Panc1 (cell line): Measurements from ENCODE around the gene RENBP. TPM values are rescaled to one million over a fixed set of nuclear protein-coding genes. Genes with fewer than 3 reads are reported as not detected.

Source experiments
- ATAC-seq: fragments of 200-7000 bp; cut with Tn5 transposase; 2 replicates; pipeline ENCODE4 v1.9.1; 2020; ENCODE audit warnings: mild to moderate bottlenecking, moderate library complexity
- Bru-seq: library from RNA; stranded (reverse); fragments of 400-500 nt; gene quantifications from one replicate; lab custom pipeline; 2021; lab: Mats Ljungman, UMichigan
- BruChase-seq, 2 experiments: library from RNA; stranded (reverse); fragments of 400-500 nt; gene quantifications; one replicate each; lab custom pipeline; 2021; lab: Mats Ljungman, UMichigan
- BruUV-seq: library from RNA; stranded (reverse); fragments of 400-500 nt; replicated peaks from 2 replicates; lab custom pipeline; 2021; lab: Mats Ljungman, UMichigan
- CTCF ChIA-PET: fragments of 300-600 bp; sonication (Branson Sonifier 250); formaldehyde crosslinking; loops from one replicate; lab custom pipeline; 2022; ENCODE audit warnings: antibody characterized with exemption; lab: Charles Lee
- POLR2A ChIA-PET: fragments of 300-600 bp; sonication (Branson Sonifier 250); formaldehyde crosslinking; loops from one replicate; lab custom pipeline; 2022; ENCODE audit warnings: antibody characterized with exemption; lab: Charles Lee
- DNase-seq: peaks from one replicate; pipeline ENCODE4 v3.0.0-alpha.2; 2010; ENCODE audit warnings: low read depth, low spot score
- H3K27ac ChIP-seq: 2 replicates; pipeline ENCODE4 v1.5.1; 2011; ENCODE audit warnings: mild to moderate bottlenecking, low read length, inconsistent platforms
- H3K27me3 ChIP-seq: fragments of 200-500 bp; sonication (Bioruptor generic); 2 replicates; pipeline ENCODE4 v1.6.0; 2014; ENCODE audit warnings: low read length, inconsistent platforms; ENCODE audit not compliant: control insufficient read depth, insufficient read depth
- H3K36me3 ChIP-seq: fragments of 200-500 bp; sonication (Bioruptor generic); 2 replicates; pipeline ENCODE4 v1.5.1; 2014; ENCODE audit warnings: inconsistent platforms, mild to moderate bottlenecking, low read length, moderate library complexity; ENCODE audit not compliant: control insufficient read depth, insufficient read depth
- H3K4me1 ChIP-seq: 2 replicates; pipeline ENCODE4 v1.5.1; 2011; ENCODE audit warnings: inconsistent platforms, mild to moderate bottlenecking, low read length, moderate library complexity; ENCODE audit not compliant: control insufficient read depth, insufficient read depth
- H3K4me3 ChIP-seq, 2 experiments: 2 replicates each; pipeline ENCODE4 v1.5.1; 2011 to 2012; ENCODE audit warnings: low read depth in 2 of 2, low read length in 2 of 2, mild to moderate bottlenecking in 2 of 2, inconsistent platforms in 1 of 2, moderate library complexity in 1 of 2
- H3K9me3 ChIP-seq: fragments of 200-500 bp; sonication (Bioruptor generic); 2 replicates; pipeline ENCODE4 v1.5.1; 2014; ENCODE audit warnings: low read depth, mild to moderate bottlenecking, inconsistent platforms, low read length, moderate library complexity; ENCODE audit not compliant: control insufficient read depth, insufficient read depth
- POLR2AphosphoS5 ChIP-seq: IDR thresholded peaks from 2 replicates; pipeline ENCODE4 v1.6.1; 2012; ENCODE audit warnings: mild to moderate bottlenecking, low read depth, low read length, moderate library complexity
- SIN3A ChIP-seq: IDR thresholded peaks from 2 replicates; pipeline ENCODE4 v1.6.1; 2012; ENCODE audit warnings: low read depth, mild to moderate bottlenecking, low read length, moderate library complexity, borderline replicate concordance; ENCODE audit not compliant: insufficient read depth
- TCF7L2 ChIP-seq: IDR thresholded peaks from 2 replicates; pipeline ENCODE4 v1.6.1; 2011; ENCODE audit warnings: mild to moderate bottlenecking, low read depth, low read length, inconsistent platforms
- in situ Hi-C: cut with HindIII; loops from 2 replicates; pipeline ENCODE4 v1.10.0; 2016; ENCODE audit warnings: low sequenced_read_pairs, low pct_unique_long_range_greater_than_20kb
- intact Hi-C: fragments of 100-400 bp; cut with micrococcal nuclease; formaldehyde crosslinking; loops from one replicate; pipeline ENCODE4 v1.10.0; 2022; ENCODE audit not compliant: unreplicated experiment
- long read RNA-seq: library from polyadenylated mRNA; unstranded; transcript quantifications from one replicate; pipeline ENCODE4 v2.0.0, GENCODE V29; 2021; ENCODE audit not compliant: unreplicated experiment
- polyA plus RNA-seq: library from polyadenylated mRNA; unstranded; fragments of >200 nt; gene quantifications from one replicate; pipeline ENCODE4 v1.2.1, GENCODE V29; 2012; ENCODE audit warnings: missing spikeins; ENCODE audit not compliant: insufficient read length
- total RNA-seq: library from RNA; stranded (reverse); gene quantifications from one replicate; pipeline ENCODE4 v1.2.1, GENCODE V29; 2021; ENCODE audit not compliant: unreplicated experiment
- TF ChIP-seq, protein P1 (sequence below): fragments of 450-650 bp; IDR thresholded peaks from 2 replicates; pipeline ENCODE4 v1.5.1; 2017; ENCODE audit warnings: mild to moderate bottlenecking
- TF ChIP-seq, protein P2 (sequence below), 2 experiments: IDR thresholded peaks; 2 replicates each; pipeline ENCODE4 v1.6.1; 2011 to 2012; ENCODE audit warnings: low read depth in 2 of 2, control low read depth in 1 of 2, low read length in 1 of 2, mild to moderate bottlenecking in 1 of 2, moderate library complexity in 1 of 2; ENCODE audit not compliant: insufficient read depth in 1 of 2

The RENBP gene
- total RNA-seq (0.62 TPM), Bru-seq, nascent RNA (percentile 26 among the genes with signal in this experiment), BruChase-seq, experiment 1, labeled RNA remaining after a 2-hour chase (percentile 25 among the genes with signal in this experiment), BruChase-seq, experiment 2, labeled RNA remaining after a 6-hour chase (percentile 29 among the genes with signal in this experiment)
- 0.62 TPM for polyA plus RNA-seq
- long read RNA-seq: 0 reads

DNA sequence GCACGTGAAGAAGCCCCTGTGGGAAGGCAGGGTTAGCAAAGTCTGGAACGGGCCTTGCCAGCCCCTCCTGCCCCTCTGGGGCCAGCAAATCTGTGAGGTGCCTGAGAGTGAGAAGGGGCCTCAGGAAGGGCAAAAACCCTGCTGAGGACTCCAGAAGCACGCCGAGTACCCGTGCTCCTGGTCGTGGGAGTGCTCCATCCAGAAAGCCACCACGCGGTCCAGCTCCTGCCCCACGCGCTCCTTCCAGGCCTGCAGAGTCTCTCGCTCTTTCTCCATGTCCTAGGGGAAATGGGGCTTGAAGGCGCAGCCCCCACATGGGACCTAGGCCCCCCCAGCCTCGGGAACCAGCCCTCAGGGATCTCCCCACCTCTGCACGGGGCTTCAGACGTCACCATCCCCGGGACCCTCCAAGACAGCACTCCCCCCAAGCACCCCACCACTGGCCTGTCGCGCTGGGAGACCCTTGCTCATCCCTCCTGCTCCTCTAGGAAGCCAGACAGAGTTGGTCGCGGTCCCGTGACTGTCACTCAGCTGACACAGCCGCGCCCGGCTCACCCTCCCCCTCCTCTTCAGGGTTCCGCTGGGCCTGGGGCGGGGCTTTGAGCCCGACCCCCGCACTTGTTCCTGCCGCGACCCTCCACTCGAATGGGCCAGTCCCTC is at the start of gene RENBP:
RENBP (minus strand) TSS at position 504 of the 660 bp plus-strand sequence; CDS start at position 471, 33 bp downstream.
- intact Hi-C loops: no loop called here
- Histone ChIP-seq H3K4me1 (peaks cover 24% of the 10 kb centered on the region), H3K27me3 (no peaks in the 10 kb centered on the region), H3K36me3 (no peaks in the 10 kb centered on the region), H3K27ac (no peak within 1 kb of the TSS), H3K4me3 (no peak within 1 kb of the TSS), H3K9me3 (no peaks in the 10 kb centered on the region)
- ATAC-seq: no peak
- TF ChIP-seq POLR2AphosphoS5: no peak
- TF ChIP-seq, protein P1, sequence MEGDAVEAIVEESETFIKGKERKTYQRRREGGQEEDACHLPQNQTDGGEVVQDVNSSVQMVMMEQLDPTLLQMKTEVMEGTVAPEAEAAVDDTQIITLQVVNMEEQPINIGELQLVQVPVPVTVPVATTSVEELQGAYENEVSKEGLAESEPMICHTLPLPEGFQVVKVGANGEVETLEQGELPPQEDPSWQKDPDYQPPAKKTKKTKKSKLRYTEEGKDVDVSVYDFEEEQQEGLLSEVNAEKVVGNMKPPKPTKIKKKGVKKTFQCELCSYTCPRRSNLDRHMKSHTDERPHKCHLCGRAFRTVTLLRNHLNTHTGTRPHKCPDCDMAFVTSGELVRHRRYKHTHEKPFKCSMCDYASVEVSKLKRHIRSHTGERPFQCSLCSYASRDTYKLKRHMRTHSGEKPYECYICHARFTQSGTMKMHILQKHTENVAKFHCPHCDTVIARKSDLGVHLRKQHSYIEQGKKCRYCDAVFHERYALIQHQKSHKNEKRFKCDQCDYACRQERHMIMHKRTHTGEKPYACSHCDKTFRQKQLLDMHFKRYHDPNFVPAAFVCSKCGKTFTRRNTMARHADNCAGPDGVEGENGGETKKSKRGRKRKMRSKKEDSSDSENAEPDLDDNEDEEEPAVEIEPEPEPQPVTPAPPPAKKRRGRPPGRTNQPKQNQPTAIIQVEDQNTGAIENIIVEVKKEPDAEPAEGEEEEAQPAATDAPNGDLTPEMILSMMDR: no peak
- no peak for TF ChIP-seq SIN3A
- TF ChIP-seq, protein P2, sequence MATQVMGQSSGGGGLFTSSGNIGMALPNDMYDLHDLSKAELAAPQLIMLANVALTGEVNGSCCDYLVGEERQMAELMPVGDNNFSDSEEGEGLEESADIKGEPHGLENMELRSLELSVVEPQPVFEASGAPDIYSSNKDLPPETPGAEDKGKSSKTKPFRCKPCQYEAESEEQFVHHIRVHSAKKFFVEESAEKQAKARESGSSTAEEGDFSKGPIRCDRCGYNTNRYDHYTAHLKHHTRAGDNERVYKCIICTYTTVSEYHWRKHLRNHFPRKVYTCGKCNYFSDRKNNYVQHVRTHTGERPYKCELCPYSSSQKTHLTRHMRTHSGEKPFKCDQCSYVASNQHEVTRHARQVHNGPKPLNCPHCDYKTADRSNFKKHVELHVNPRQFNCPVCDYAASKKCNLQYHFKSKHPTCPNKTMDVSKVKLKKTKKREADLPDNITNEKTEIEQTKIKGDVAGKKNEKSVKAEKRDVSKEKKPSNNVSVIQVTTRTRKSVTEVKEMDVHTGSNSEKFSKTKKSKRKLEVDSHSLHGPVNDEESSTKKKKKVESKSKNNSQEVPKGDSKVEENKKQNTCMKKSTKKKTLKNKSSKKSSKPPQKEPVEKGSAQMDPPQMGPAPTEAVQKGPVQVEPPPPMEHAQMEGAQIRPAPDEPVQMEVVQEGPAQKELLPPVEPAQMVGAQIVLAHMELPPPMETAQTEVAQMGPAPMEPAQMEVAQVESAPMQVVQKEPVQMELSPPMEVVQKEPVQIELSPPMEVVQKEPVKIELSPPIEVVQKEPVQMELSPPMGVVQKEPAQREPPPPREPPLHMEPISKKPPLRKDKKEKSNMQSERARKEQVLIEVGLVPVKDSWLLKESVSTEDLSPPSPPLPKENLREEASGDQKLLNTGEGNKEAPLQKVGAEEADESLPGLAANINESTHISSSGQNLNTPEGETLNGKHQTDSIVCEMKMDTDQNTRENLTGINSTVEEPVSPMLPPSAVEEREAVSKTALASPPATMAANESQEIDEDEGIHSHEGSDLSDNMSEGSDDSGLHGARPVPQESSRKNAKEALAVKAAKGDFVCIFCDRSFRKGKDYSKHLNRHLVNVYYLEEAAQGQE (IDR thresholded peaks at IDR 0.05; ENCODE audit: insufficient read depth in 1 of 2, low read depth in 2 of 2, low read length in 1 of 2): no peak
- no peak for TF ChIP-seq TCF7L2
- ChIA-PET POLR2A (interaction anchor here (1.1 kb wide), 1 partner anchor 21 kb away, joined by 9 read pairs; no protein-coding TSS in a partner anchor), CTCF (interaction anchor here (0.7 to 4.8 kb wide), 2 partner anchors 19 to 922 kb away, joined by 3 to 45 read pairs; partner anchors contain the start of gene ARHGAP4)
- DNase-seq: no peak
- no TSS peak for BruUV-seq
- in situ Hi-C loops: no loop called here

DNA sequence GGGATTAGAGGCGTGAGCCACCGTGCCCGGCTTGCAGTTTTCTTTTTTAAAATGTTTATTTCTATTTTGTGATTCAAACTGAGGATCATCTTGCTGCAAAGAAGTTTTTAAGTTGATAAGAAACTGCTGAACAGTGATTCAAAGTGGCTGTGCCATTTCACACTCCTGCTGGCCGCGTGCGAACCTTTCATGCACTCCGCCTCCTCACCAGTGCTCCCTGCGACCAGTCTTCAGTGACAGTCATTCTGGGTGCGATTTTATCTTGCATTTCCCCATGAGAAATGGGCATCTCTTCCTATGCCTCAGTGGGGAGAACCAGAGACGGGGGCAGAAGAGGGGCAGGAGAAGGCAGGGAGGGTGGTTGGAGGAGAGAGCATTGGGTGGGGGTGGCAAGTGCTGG is 49.5 kb upstream of the RENBP start:
- ATAC-seq: no peak
- no peaks in the 10 kb centered on the region for H3K9me3 ChIP-seq
- H3K4me3 ChIP-seq: no peak overlapping the region
- no peaks in the 10 kb centered on the region for H3K4me1 ChIP-seq
- POLR2A ChIA-PET: no interaction called here
- in situ Hi-C loops: no loop called here
- no peak for DNase-seq
- no peaks in the 10 kb centered on the region for H3K36me3 ChIP-seq
- H3K27ac ChIP-seq: no peak overlapping the region
- H3K27me3 ChIP-seq: no peaks in the 10 kb centered on the region
- intact Hi-C loops: no loop called here
- TF ChIP-seq POLR2AphosphoS5 (no peak), SIN3A (no peak), TCF7L2 (no peak)
- TF ChIP-seq, protein P1: no peak
- TF ChIP-seq, protein P2 (IDR thresholded peaks at IDR 0.05; ENCODE audit: insufficient read depth in 1 of 2, low read depth in 2 of 2, low read length in 1 of 2): no peak
- BruUV-seq: no TSS peak
- CTCF ChIA-PET: no interaction called here
